CD4-positive, alpha-beta T cell treated with Interleukin-4 for 4 hours (primary cell): ENCODE results near the gene SKIDA1.

Experiments used
- DNase-seq: peaks from one replicate; pipeline ENCODE4 v3.0.0-alpha.2; 2020

Gene SKIDA1

GRCh38 chr10:21515361-21516241 is 9.9 kb downstream of the SKIDA1 start:
- no peak for DNase-seq

GRCh38 chr10:21514818-21515351 is 10.6 kb downstream of the SKIDA1 start:
- no peak for DNase-seq

DNA sequence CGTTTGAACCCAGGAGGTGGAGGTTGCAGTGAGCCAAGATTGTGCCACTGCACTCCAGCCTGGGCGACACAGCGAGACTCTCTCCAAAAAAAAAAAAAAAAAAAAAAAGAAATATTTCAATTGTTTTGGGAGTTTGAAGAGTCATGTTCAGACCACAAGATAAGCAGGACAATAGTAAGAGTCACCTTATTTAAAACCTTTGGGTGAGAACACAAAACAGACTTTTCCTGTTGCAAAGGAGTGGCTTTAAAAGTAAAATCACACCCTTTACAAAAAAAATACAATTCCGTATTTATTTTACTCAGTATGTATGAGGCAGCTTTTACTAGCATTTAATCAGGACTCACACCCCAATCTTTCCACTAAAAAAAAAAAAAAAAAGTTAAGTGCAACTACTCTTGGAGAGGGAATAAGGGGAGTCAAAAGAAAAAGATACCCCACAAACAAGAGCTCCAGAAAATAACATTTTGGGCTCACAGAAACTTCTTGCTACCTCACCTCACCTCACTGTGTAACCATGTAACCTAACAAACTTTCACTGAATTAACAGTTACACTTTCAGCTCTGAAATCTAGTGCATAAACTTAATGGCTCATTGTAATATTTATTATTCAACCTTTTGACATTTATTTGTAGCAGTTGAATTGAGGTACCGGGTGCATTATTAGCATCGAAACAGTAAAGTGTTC is 11.2 kb downstream of the SKIDA1 start:
- no peak for DNase-seq

DNA sequence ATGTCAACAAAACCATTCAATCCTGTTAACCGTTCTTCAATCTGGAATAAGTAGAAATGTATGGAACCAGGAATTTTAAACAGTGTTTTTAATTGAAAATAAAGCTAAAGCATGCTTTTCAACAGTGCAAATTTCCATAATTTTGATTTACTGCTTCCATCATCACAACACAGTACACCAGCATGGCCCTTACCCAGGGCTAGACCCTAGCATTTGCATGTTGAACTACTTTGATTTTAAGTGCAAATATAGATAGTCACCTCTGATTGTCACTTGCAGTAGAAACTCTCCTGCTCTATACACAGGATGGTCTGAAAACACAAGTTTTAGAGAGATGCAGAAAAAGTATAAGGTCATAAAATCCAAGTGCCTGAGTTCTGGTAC is 12.1 kb downstream of the SKIDA1 start:
- DNase-seq = no peak

GRCh38 chr10:21512573-21513404 is 12.7 kb downstream of the SKIDA1 start:
- DNase-seq = no peak

GRCh38 chr10:21511946-21512572 is 13.4 kb downstream of the SKIDA1 start:
- no peak for DNase-seq

DNA sequence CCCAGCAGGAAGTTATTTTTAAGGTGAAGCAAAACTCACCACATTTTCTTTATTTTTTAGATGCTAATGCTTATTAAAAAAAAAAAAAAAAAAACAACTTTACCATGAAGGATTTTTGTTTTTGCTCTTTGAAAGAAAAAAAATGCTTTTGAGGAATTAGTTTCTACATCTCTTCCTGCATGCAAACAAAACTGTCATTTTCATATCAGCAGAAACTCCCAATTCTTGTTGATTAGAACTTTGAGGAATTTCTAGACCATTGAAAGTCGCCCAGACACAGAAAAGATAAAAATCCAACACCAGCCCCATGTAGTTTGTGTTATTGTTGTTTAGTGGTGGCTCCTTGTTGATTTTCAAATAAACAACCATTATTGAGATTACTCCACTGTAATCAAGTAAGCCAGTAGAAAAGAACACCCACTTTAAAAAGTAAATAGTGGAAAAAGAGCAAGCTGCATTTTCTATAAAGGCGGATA is 14.3 kb downstream of the SKIDA1 start:
- DNase-seq = no peak

- DNase-seq = no peak
Observed at GRCh38 chr10:21510241-21511094, 15.0 kb downstream of the SKIDA1 start.

DNA sequence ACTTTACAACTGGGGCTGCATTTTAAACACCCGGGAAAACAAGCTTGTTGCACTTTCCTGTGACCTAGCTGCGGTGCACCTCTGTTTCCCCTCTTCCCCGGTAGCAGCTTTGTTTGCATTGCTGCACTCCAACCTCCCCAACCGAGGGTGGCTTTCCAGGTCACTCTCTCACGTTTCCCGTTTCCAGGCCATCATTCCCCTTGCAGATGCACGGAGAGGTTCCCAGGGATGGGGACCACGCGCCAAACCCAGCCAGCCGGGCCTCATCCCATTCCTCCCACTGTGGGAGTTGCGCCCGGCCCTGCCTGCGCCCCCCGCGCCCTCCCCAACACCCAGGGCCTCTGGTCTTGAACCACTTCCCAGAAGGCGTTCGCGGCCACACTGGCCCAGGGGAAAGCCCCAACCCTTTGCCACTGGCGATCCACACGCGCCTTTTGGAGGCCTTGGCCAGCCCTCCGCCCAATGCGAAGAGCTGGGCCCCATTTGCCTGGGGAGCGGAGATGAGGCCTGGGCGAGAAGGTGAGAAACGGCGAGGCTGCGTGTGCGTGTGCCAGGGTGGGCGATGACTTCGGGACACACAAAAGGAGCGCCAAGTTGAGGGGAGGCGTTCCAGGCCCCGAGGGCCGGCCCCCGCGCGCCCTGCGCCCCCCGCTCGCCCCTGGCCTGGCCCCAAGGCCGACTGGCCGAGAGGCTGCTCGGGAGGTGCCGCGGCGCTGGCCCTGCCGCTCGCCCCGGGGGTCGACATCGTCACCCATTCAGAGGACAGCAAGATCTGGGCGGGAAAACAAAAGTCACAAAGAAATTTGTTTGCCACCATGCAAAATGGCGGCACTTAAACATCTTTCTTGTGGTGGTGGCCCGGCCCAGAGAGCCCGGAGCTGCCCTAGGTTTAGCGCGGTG is 15.9 kb downstream of the SKIDA1 start:
- no peak for DNase-seq

- no peak for DNase-seq
Observed at GRCh38 chr10:21508706-21509331, 16.7 kb downstream of the SKIDA1 start.

DNA sequence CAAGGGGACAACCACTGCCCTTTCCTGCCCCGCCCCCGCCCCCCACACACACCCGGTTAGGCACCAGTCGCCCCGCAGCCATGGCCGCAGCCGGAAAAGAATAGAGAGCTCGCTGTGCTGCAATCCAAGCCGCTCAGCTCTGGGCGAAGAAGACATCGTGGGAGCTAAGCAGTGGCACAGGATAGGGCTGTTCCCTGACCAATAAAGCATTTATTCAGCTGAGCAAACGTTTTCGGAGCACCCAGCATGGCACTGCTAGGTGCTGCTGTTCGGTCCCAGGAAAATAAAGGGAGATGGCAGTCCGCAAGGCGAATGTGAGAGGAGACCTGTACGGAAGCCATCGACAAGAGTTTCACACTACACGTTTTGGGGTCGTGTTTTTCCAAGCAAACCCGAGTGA is 18.3 kb downstream of the SKIDA1 start:
- DNase-seq = no peak

- no peak for DNase-seq
Observed at GRCh38 chr10:21506351-21506750, 19.1 kb downstream of the SKIDA1 start.

DNA sequence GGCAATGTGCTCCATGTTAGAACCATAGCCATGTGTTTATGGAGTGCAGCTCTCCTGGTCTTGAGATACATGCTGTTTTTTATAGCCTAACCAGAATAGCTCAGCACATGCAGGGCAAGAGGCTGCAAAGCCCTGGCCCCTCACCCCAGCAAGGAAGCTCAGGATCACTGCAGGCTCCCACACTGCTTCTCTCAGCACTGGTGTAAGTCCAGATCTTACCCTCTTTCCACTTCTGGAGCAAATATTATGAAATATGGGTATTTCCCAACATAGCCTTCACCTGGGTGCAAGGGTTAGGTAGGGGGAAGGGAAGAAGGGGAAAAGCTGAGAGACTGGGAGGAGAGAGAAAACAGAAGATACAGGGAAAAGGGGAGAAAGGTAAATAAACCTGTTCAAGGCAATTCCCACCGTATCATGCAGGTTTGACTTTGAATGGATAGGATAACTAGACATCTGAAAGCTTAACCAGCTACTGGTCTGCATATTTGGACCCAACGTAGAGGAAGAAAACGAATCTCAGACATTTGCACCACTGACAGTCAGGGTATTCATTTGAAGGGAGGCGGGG is 19.7 kb downstream of the SKIDA1 start:
- no peak for DNase-seq

GRCh38 chr10:21503542-21503941 is 21.9 kb downstream of the SKIDA1 start:
- no peak for DNase-seq

GRCh38 chr10:21502348-21502740 is 23.1 kb downstream of the SKIDA1 start:
- no peak for DNase-seq

DNA sequence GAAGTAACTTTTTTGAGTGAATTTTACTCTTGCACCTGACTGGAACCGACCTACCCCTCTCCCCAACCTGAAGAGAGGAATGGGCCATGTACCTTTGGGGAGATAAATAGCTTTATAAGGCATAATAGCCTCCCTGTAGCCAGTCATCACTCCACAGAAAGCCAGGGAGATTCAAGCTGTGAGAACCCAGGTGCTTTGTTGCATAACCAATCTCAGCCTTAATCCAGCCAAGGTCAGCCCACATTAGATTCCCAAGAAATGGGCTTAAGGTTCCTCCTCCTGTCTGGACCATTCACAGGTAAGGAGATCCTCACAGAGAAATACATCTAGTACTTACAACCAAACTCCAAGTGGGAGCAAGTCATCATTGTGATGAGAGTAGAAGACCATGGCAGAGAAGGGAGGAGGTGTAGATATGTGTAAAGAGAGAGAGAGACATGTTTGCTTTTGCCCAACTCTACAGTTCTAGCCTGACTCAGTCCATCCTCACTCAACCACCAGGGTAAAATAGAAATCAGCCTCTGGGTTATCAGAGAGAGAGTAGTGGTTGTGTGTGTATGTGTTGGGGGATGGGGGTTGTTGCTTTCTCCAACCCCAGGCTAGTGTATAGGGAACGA is 23.6 kb downstream of the SKIDA1 start:
- DNase-seq = no peak

- no peak for DNase-seq
Observed at GRCh38 chr10:21501091-21501490, 24.4 kb downstream of the SKIDA1 start.

DNA sequence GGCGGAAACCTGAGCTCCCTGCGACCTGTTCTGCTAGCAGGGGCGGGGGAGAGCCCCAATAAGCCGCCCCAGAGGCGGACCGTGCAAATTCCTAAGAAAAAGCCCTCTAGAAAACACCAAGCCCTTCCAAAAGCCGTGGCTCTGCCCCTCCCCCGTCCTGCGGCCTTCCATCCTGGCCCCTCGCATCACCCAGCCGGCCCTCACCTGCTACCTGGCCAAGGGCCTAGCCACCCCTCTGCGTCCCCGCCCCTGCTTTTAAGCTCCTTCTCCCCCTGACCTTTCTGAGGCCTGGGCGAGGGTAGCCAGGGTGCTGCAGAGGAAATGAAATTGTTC is 24.9 kb downstream of the SKIDA1 start:
- no peak for DNase-seq
